NCI-H1417 (cell line): Measurements from ENCODE around the gene FXYD6.
A peak's percentile ranks its signal among the peaks of the same experiment; 100 is the strongest.
"Not testable (repeated sequence)": the region's sequence is repeated elsewhere in the genome, so short reads cannot be mapped to it uniquely, and the experiment has no call there.

ENCODE experiments used
- DNase-seq, 3 experiments: peaks; one replicate each; lab custom pipeline; 2025; lab: John Stamatoyannopoulos, UW

Gene FXYD6

DNA sequence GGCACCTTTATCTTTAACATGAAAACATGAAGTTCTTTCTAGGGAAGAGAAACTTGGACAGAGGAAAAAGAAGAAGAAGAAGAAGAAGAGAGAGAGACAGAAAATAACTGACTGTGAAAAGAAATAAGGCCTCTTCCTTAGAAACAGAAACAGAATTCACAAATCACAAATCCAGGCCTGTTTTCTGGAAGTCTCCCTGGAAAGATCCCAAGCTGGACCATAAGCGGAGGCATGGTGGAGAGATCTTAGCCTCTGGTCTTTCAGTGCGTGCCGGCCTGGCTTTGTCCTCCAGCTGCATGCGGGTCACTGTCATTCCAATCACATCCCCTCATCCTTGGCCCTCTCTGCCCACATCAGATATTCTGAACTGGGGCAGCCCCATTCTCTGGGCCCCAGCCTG is 6.9 kb downstream of the FXYD6 start:
- DNase-seq = no peak

DNA sequence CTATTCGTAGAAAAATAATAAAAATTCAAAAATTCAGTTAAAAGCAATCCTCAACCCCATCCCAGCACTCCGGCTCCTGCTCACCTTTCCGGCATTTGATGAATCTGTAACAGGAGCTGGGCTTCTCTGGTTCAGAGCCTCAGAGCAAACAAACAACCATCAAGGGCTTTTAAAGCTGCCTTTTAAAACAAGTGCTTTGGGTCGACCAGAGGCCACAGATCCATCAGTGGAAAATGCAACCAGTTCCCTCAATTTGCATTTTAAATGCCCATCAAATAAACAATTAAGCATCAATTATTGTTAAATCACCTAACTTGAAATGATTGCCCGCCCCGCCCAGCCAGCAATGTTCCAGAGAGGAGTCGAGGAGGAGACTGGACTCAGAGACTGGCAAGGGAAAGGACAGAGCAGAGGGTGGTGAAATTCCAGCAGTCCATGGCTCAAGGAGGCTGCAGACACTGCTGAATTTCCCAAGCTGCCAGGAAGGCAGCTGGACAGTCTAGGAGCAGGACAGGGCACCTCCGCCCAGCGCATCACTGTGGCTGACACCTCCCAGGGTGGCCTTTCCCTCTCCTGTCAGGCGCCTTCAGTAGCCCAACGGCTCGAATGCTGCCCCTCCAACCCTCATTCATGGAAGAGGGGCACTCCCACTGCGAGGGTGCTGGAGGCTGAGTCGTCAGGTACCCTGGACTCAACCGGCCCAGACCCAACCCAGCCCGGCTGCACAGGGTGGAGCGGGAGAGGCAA is 7.5 kb downstream of the FXYD6 start:
- DNase-seq = peak; percentile 56 to 88 (median 83)

DNA sequence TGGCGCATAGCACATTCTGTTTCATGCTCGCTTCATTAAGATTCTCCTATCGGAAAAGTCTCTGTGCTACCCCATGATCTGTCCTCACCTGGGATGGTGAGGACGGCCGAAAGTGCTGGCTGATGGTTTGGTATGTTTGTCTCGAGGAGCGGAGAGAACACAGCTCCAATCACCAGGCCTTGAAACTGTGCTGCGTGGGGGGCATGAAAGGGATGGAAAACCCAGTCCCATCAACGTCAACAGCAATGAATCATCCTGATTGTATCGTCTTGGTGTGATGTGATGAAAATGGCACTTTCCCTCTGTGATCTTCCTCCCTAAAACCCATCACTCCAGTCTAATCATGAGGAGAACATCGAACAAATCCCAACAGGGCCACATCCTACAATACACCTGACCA is 8.4 kb downstream of the FXYD6 start:
- no peak for DNase-seq

DNA sequence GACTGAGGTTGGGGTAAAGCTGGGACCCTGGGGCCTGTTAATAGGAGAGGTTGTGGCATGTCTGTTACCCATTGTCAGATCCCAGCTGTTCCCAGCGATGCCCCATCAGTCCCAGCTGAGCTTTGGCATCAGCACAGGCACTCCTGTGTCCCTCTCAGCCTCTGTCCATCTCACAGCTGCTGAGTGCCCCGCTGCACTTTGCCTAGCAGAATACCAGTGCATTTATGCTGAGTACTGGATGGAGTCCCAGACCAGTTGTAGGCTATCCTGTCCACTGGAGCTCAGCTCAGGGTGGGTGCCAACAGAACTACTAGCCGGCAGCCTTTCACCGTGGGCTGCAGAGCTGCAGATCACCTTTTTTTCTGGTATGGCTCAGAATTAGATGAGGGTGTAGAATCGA is 9.9 kb downstream of the FXYD6 start:
- no peak for DNase-seq

DNA sequence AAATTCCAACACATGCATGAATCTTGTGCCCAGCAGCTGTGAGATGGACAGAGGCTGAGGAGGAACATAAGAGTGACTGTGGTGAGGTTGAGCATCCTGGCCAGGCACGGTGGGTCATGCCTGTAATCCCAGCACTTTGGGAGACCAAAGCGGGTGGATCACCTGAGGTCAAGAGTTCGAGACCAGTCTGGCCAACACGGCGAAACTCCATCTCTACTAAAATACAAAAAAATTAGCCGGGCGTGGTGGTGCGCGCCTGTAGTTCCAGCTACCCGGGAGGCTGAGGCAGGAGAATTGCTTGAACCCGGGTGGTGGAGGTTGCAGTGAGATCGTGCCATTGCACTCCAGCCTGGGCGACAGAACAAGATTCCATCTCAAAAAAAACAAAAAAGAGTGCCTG is 10.9 kb downstream of the FXYD6 start:
- DNase-seq = not testable (repeated sequence)

DNA sequence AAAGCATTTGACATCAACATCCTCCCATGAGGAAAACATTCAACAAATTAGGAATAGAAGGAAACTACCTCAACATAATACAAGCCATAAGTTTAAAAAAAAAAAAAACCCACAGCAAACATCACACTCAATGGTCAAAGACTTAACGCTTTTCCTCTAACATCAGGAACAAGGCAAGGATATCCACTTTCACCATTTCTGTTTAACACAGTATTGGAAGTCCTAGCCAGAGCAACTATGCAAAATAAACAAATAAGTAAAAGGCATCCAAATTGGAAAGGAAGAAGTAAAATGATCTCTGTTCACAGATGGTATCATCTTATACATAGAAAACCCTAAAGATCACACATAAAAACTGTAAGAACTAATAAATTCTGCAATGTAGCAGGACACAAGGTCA is 13.1 kb downstream of the FXYD6 start:
- no peak for DNase-seq

DNA sequence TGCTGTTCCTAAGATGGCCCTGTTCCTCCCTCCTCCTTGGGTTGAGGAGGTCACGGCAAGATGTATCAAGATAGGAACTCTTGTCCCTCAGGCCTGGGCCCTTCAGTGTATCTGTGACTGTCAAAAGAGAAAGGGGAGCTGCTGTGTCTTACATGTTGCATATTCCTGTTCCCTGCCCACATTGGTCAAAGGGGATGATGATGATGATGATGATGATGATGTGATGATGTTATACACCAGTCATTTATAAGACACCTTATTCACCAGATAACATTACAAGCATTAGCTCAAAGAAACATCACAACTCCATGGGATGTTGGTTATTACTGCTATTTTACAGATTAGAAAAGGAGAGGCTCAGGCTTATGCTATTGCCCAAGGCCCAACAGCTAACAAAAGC is 13.7 kb downstream of the FXYD6 start:
- no peak for DNase-seq

DNA sequence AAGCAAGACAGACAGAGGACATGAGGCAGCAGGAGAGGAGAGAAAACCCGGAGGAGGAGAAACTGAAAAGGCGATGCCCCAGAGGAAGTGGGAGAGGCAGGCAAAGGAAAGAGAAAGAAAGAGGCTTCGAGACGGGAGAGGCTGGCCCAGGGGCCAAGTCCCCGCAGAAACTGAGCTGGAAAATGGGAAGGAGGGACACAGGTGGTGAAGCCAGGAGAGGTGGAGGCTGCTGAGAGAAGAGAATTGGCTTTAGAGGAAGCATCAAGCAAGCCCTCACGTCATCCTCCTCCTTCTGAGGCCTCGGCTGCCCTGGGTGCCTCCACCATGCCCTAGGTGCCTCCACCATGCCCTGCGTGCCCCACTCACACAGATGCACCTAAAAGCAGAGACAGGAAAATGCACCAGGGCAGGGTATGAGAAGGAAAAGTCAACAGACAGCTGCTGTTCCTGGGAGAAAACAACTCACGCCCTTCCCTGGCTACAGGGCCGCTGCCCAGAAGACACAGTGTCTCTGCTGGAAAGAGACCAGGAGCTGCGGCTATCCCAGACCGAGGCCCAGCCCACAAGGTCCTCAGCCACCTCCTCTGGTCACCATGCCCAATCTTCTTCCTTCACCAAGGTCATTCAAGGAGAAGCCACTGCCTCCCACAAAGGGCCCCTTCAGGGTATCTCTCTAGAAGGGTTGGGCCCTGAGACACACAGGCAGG is 14.3 kb downstream of the FXYD6 start:
- no peak for DNase-seq

DNA sequence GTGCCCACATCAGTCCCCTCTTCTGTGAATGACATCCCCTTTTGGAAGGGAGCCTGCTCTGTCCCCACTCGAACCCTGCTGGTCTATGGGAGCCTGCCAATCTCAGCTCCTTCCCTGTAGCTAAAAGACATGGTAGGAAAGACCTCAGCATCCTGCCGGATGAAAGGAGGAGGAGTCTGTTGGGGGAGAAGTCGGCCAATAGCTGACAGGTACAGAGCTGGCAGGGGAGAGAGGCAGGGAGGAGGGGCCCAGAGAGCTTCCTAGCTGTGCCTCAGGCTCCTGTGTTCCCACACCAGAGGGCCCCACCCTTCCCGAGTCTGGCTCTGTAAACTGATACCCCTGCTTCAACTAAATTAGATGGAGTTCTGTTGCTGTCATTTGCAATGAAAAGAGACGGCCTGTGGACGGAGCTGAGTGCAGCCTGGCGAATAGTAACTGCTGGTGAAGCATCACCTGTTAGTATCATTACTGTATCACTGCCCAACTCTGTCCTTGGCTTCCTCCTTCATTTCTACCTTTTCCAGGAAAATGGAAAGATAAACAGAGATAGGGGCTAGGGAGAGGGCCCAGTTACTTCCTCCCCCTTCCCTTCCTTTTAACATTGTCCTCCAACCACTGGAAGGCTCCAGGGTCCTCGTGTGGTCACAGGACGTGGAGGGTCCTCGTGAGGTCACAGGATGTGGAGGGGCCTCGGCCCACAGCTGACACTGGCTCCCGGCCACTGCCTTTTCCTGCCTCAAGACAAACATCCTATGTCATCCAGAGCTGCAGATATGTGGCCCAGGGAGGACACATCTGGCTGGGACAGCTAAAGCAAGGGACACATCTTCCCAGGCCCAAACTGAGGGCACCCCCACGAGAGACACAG is 15.1 kb downstream of the FXYD6 start:
- peak; percentile 88 to 96 (median 89) for DNase-seq

DNA sequence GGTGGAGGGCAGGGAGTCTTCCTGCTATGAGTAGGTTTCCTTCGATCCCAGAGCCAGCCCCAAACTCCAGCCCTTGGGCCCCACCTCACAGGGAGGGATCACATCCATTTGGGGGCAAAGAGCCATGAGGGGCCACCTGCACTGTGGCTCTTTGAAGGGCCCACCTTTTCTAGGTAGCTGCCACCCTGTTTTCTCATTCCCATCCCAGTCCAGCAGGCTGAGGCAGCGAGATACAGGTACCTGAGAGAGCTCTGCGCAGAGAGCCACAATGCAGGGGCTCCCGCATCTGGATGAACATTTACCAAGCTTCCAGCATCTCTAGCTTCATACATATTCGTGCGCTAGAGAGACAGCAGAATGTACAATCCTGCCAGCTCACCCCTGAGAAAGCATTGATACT is 16.3 kb downstream of the FXYD6 start:
- no peak for DNase-seq

DNA sequence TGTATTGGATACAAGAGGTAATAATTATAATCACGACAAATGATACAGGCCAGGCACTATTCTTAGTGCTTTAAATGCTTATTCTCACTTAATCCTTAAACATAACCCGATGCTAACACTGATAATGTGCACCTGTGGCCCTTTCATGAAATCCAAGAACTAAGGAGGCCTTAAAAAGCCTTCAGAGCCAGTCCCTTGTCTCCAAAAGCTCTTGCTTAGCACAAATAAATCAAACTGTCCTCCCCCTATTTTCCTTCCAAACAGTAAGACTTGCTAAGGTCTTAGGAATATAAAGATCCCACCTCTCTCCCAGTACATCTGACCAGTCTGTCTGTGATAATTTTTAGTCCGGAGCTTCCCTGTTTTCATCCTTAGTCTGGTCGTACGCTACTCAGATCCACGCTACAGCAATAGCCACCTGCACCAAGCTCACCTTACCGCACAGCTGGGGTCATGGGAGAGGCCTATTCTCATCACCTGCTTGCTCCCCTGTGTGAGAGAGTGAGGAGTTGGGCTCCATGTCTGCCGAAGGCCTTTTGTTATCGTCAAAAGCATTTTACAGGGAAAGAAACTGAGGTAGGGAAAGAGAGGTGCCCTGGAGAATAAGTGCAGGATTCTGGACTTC is 16.9 kb downstream of the FXYD6 start:
- DNase-seq = peak in 2 of 3 experiments; percentile 32 to 59

DNA sequence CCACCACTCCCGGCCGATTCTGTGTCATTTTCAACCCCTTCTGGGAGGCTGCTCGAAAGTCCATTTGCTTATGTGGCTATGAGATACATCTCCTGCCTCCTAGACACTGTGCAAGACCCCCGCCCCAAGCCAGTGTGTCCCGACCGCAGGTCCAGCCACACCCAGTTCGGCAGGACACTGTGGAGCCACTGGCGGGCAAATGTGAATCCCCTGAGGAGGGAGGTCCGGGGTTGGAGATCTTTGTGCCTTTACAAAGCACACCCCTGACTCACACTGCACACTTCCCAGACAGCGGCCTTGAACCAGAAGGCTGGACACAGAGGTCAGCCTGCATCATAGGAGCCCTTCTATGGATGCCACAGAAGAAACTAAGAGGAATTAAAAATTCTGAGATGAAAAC is 17.4 kb downstream of the FXYD6 start:
- DNase-seq = no peak

DNA sequence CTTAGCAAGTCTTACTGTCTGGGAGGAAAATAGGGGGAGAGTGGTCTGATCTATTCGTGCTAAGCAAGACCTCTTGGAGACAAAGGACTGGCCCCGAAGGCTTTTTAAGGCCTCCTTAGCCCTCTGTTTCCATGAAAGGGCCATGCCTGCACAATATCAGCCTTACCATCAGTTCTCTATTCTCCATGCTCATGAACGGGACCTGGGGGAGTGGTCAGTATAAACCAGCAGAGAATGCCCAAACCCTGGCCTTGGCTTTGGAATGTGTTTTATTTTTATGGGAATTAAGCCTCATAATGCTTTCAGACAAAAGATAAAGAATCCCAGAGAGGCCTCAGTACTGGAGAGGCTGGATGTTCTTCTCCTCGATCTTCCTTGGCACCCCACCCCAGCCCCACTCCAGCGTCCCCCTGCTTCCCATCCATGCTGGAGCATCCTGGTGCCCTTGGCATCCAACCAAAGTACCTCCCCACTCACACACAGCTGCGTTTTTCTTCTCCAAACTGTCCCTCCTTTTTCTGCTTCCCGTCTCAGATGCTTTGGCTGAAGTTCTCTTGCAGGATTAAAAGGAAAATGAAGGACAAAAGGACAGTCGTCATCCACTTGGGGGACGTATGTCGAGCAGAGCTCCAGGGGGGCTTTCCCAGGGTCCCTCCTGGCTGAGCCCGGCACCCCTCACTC is 18.6 kb downstream of the FXYD6 start:
- DNase-seq = no peak

DNA sequence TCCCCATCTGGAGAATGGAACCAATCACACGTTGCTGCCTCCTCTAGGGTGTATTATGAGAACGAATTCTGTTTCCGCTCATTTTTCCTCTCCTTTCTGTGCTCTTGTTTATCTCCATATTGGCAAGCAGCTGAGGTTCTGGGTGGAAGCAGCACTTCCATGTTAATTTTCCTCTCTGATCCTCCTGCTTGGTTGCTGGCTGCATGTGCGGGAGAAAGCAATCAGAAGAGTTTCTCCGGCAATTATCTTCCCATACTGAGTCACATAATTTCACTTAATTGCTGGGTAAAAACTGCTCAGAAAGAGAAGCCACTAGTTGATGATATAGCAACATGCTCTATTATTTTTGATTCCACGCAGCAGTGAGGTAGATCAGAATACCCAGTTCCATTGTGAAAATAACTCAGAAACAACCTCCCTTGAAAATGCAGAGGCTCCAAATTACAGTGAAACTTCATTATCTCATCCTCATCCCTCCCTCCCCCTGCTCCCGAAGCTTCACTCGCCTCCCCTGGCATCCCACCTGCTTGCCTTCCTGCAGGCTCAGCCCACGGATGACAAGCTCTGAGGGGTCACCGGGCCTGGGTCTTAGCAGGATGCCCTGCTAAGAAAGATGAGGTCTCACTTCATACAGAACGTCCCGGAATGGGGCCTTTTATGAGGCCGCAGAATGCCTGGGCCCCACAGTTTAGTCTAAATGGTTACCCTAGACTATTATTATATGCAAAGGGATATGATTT is 20.4 kb downstream of the FXYD6 start:
- DNase-seq = peak in 2 of 3 experiments; percentile 61 to 90

DNA sequence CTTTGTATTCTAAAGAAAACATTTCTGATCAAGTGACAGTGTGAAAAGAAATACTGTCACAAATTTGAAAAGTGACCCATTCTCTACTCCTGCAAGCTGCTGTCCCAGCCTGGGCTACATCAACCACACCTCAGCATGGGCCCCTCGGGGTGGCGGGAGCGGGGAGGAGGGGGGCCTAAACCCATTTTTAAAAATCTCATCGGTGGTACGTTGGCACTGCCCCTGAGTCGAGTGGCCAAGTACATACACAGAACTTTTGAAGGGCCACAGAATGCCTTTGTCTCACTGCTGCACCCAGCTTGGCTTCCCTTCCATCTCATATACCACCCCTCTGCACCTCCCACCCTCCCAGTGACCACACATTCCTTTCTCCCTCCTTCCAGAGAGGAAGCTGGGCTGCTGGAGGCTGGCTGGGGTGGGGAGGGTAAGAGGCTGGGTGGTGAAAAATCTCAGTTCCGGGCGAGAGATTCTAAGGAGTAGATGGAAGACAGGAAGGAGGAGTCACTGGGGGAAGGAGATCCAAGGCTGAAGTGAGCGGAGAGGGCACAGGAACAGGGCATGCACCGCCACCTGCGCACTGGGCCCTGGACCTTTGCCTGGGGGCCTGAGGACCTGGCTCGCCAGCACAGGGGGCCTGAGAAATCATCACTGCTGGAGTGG is 21.1 kb downstream of the FXYD6 start:
- no peak for DNase-seq

DNA sequence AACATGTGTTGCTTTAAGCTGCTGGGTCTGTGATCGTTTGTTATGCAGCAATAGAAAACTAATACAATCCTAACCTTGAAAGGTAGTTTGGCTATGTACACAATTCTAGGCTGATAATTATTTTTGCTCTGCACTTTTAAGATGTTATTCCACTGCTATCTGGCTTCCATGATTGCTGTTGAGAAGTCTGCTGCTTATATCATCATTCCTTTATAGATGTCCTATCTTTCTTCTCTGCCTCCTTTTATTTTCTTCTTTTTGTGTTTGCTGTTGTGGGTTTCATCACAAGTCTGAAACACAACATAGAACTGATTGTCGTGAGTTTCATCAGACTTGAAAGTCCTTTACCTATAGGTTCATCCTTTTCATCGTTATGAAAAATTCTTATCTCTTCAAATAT is 24.1 kb downstream of the FXYD6 start:
- DNase-seq = no peak

DNA sequence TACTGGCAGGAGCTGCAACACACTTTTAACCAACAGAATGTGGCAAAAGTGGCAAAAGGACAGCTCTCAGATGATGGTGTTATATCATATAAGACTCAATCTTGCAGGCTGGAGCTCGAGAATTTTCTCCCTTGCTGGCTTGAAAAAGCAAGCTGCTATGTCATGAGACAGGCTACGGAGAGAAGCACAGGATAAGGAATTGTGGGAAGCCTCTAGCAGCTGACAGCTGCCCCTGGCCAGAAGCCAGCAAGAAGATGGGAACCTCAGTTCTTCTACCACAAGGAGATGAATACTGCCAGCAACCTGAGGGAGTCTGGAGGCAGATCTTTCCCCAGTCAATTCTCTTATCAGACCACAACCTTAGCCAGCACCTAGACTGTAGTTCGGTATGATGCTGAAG is 24.6 kb downstream of the FXYD6 start:
- DNase-seq = no peak

DNA sequence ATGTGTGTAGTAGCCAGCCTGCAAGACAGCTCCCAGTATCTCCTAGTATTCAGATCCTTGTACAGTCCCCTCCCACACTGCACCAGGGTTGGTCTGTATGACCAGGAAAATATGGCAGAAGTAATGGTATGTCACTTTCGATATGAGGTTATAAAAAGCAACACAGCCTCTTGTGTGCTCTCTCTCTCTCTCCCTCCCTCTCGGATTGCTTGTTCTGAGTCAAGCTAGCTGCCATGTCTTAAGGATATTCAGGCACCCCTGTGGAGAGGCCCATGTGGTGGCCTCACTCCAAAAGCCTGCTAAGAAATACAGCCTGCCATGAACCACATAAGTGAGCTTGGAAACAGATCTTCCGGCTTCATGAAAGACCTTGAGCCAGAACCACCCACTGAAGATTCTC is 25.4 kb downstream of the FXYD6 start:
- DNase-seq = no peak

DNA sequence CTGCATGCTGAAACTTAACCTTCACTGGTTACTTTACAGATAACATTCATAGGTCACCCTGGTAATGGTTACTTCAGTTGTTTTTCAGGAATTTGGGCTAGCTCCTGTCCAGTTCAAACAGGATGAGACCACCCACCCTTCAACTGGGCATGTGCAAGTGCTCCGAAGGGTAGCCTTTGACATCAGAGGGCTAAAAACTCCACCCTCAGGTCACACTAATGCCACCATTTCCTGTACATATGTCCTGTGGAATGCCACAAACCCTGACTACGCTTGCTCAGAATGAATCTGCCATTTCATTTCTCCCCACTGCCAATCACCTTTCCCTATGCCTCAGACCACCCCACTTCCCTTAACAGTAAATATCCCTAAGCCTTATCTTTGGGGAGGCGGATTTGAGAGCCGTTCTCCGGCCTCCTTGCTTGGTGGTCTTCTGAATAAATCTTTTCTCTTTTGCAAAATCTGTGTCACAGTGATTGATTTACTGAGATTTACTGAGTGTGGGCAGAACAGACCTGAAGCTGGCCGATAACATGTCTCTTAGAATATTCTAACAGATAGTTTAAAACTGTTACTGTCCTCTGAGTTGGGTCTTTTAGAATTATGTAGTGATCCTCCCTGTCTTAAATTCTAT is 26.6 kb downstream of the FXYD6 start:
- DNase-seq = no peak
